ENCODE data around the gene PDYN. TPM values are rescaled to one million over a fixed set of nuclear protein-coding genes. Genes with fewer than 3 reads are reported as not detected.
"Not testable (repeated sequence)": the region's sequence is repeated elsewhere in the genome, so short reads cannot be mapped to it uniquely, and the experiment has no call there.

The PDYN gene
- not detected in 2 replicates for polyA plus RNA-seq (2011; rRNA removed)
- not detected in 2 replicates for polyA minus RNA-seq (2011; rRNA and poly(A)+ RNA removed)

DNA sequence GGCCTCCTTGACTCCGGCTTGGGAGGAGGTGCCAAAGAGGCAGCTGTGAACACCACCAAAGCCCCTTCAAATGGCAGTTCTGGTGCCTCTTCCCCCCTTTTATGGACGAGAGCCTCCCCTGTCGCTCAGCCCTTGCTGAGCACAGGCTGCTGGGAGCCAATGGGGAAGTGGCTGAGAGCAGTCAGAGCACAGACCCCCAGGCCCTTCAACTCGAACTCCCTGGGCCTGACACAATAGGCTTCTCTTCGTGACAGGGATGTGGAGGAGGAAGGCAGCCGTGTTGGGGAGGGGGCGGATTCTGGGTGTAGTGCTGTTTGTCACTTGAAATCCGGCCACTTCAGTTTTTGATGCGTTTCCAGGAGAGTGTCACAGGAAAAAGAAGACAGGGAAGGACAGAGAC, at the start of gene PDYN:
PDYN (minus strand) TSS at position 73 of the 400 bp plus-strand sequence. CDS start 10,974 bp downstream, outside the sequence.
- H3K9me3 ChIP-seq (ENCODE audit: control insufficient read depth, insufficient read depth, low read length) = no peaks in the 10 kb centered on the region
- POLR2A ChIA-PET = no interaction called here

DNA sequence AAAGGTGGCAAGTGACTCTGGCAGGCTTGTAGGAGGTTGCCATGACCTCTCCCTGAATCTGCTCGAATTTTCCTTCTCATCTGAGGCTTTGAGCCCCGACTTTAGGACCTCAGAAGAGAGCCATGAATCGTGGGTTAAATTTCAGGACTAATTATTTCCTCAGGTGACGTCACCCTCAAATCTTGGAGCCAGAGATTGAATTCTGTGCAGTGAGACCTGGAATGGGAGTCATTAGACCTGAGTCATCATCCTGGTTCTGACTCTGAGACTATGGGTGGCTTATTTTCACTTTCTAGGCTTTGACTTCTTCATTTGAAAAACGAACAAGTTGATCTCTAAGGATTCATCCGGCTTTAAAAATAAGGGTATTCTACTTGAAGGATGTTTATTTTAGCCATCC, 48.5 kb upstream of the PDYN start:
- CTCF ChIA-PET = no interaction called here

More for the DNA sequence above, at the start of gene PDYN:
- no peak within 1 kb of the TSS for H3K27ac ChIP-seq (ENCODE audit: low read depth, low read length)
- CTCF ChIA-PET = interaction anchor here (2.2 kb wide), 1 partner anchor 13 kb away, joined by 7 read pairs; no protein-coding TSS in a partner anchor
- H3K27me3 ChIP-seq (ENCODE audit: control insufficient read depth, insufficient read depth, low read length) = peaks cover 33% of the 10 kb centered on the region
- H3K4me3 ChIP-seq (ENCODE audit: low read depth, low read length) = no peak within 1 kb of the TSS
- DNase-seq (ENCODE audit: low read depth, low spot score) = no peak
- TF ChIP-seq, protein P1, sequence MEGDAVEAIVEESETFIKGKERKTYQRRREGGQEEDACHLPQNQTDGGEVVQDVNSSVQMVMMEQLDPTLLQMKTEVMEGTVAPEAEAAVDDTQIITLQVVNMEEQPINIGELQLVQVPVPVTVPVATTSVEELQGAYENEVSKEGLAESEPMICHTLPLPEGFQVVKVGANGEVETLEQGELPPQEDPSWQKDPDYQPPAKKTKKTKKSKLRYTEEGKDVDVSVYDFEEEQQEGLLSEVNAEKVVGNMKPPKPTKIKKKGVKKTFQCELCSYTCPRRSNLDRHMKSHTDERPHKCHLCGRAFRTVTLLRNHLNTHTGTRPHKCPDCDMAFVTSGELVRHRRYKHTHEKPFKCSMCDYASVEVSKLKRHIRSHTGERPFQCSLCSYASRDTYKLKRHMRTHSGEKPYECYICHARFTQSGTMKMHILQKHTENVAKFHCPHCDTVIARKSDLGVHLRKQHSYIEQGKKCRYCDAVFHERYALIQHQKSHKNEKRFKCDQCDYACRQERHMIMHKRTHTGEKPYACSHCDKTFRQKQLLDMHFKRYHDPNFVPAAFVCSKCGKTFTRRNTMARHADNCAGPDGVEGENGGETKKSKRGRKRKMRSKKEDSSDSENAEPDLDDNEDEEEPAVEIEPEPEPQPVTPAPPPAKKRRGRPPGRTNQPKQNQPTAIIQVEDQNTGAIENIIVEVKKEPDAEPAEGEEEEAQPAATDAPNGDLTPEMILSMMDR (IDR thresholded peaks at IDR 0.05; ENCODE audit: low read depth, low read length) = no peak

DNA sequence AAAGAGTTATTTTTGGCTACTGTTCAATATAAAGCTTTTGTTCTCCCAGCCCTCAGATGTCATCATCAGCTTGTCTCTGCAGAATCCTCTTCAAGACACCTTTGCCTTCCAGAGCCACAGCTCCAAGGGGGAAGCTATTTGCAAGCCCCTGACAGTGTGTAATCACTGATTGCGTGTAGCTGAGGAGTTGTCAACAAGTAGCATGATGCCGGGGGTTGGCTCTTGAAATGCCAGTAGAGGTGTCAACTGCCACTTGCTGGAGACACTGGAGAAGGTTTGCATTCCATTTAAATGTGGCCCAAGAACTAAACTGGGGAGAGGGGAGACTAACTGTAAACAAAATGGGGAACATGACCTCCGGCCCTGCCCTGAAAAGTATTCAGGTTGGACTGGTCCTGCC, 44.3 kb upstream of the PDYN start:
- DNase-seq (ENCODE audit: low read depth, low spot score) = no peak
- TF ChIP-seq, protein P1 (IDR thresholded peaks at IDR 0.05; ENCODE audit: low read depth, low read length) = no peak
- POLR2A ChIA-PET = no interaction called here
- Histone ChIP-seq H3K4me3 (ENCODE audit: low read depth, low read length) (no peak overlapping the region), H3K27me3 (ENCODE audit: control insufficient read depth, insufficient read depth, low read length) (peaks cover 2% of the 10 kb centered on the region), H3K9me3 (ENCODE audit: control insufficient read depth, insufficient read depth, low read length) (no peaks in the 10 kb centered on the region), H3K27ac (ENCODE audit: low read depth, low read length) (no peak overlapping the region)
- CTCF ChIA-PET = no interaction called here

More for the DNA sequence above, 48.5 kb upstream of the PDYN start:
- TF ChIP-seq, protein P1 (IDR thresholded peaks at IDR 0.05; ENCODE audit: low read depth, low read length) = no peak
- H3K27me3 ChIP-seq (ENCODE audit: control insufficient read depth, insufficient read depth, low read length) = peaks cover 2% of the 10 kb centered on the region
- no peak overlapping the region for H3K4me3 ChIP-seq (ENCODE audit: low read depth, low read length)
- no peak overlapping the region for H3K27ac ChIP-seq (ENCODE audit: low read depth, low read length)
- H3K9me3 ChIP-seq (ENCODE audit: control insufficient read depth, insufficient read depth, low read length) = no peaks in the 10 kb centered on the region
- POLR2A ChIA-PET = no interaction called here
- no peak for DNase-seq (ENCODE audit: low read depth, low spot score)

DNA sequence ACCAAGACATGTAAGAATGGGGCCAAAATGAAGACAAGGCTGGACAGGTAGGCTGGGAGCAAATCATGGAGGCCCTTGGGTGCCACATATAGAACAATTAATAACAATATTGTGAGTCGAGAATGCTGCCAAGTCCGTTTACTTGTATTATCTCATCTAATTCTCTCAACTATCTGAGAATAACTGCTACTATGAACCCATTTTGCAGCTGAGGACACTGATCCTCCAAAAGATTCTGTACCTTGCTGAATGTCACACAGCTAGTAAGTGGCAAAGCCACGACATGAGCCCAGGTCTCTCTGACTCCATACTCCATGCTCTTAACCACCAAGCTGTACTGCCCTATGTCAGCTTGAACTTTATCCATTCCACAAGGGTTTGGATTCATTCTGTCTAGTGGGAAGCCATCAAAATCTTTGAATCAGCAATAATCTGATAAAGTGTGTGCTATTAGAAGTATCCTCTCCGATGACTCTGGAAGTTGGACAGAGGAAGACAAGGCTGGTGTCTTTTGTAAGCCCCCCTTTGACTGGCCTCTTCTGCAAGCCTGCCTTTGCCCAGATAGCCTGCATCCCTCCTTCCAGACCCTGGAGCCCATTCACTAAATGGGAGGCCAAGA, 43.5 kb upstream of the PDYN start:
- ChIA-PET POLR2A (no interaction called here), CTCF (no interaction called here)
- DNase-seq (ENCODE audit: low read depth, low spot score) = no peak

DNA sequence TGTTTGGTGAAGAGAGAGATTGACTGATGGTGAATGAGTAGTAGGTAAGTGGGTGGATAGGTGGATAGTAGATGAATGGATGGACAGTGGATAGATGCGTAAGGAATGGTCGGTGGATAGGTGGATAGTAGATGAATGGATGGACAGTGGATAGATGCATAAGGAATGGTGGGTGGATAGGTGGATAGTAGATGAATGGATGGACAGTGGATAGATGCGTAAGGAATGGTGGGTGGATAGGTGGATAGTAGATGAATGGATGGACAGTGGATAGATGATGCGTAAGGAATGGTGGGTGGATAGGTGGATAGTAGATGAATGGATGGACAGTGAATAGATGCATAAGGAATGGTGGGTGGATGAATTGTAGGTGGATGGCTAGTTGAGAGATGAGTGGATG, 42.5 kb upstream of the PDYN start:
- H3K27ac ChIP-seq (ENCODE audit: low read depth, low read length); H3K4me3 ChIP-seq (ENCODE audit: low read depth, low read length); H3K9me3 ChIP-seq (ENCODE audit: control insufficient read depth, insufficient read depth, low read length); H3K27me3 ChIP-seq (ENCODE audit: control insufficient read depth, insufficient read depth, low read length); DNase-seq (ENCODE audit: low read depth, low spot score); POLR2A ChIA-PET; CTCF ChIA-PET: not testable (repeated sequence)

More for the DNA sequence above, 43.5 kb upstream of the PDYN start:
- Histone ChIP-seq H3K9me3 (ENCODE audit: control insufficient read depth, insufficient read depth, low read length) (no peaks in the 10 kb centered on the region), H3K27me3 (ENCODE audit: control insufficient read depth, insufficient read depth, low read length) (peaks cover 6% of the 10 kb centered on the region), H3K4me3 (ENCODE audit: low read depth, low read length) (no peak overlapping the region), H3K27ac (ENCODE audit: low read depth, low read length) (no peak overlapping the region)
- TF ChIP-seq, protein P1 (IDR thresholded peaks at IDR 0.05; ENCODE audit: low read depth, low read length) = no peak
